Activated gamma-delta T cell treated with anti-CD3 and anti-CD28 coated beads, Interleukin-2, amount 50 U/mL, for 16 hours (primary cell): ENCODE results near the gene TSPAN16.
"Not testable (repeated sequence)": the region's sequence is repeated elsewhere in the genome, so short reads cannot be mapped to it uniquely, and the experiment has no call there.

Experiments used
- DNase-seq: peaks from one replicate; pipeline ENCODE4 v3.0.0-alpha.2; 2020; ENCODE audit warnings: low read depth

The TSPAN16 gene

GRCh38 chr19:11320278-11320995, 24.5 kb downstream of the TSPAN16 start:
- DNase-seq: not testable (repeated sequence)

- no peak for DNase-seq
These were observed 25.5 kb downstream of the TSPAN16 start for GRCh38 chr19:11321191-11322126.

- DNase-seq: no peak
These were observed 26.5 kb downstream of the TSPAN16 start for GRCh38 chr19:11322269-11323024.

GRCh38 chr19:11323601-11324078, 27.7 kb downstream of the TSPAN16 start:
- DNase-seq: no peak

DNA sequence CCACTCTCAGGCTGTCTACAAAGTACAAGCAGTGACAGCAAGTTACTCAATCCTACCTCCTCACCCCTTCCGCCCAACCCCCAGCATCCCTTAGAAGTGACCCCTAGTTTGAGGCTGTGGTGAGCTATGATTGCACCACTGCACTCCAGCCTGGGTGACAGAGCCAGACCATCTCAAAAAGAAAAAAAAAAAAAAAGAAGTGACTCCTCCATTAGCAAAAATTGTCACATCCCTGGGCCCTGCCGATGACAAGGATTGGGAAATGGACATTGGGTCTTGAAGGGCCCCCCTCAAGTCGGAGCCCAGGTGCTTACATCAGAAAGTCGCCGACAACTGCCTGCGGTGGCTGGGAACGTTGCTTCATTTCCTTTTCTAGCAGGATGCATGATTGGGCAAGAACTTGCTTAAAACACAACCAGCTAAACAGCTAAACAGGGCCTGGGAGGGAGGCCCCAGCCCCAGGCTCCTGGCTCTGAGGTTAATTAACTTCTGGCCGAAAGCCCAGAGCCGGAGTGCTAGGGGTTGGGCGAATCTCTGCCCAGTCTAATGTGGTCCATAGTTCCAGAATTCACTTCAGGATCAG, 28.2 kb downstream of the TSPAN16 start:
- DNase-seq: no peak

DNA sequence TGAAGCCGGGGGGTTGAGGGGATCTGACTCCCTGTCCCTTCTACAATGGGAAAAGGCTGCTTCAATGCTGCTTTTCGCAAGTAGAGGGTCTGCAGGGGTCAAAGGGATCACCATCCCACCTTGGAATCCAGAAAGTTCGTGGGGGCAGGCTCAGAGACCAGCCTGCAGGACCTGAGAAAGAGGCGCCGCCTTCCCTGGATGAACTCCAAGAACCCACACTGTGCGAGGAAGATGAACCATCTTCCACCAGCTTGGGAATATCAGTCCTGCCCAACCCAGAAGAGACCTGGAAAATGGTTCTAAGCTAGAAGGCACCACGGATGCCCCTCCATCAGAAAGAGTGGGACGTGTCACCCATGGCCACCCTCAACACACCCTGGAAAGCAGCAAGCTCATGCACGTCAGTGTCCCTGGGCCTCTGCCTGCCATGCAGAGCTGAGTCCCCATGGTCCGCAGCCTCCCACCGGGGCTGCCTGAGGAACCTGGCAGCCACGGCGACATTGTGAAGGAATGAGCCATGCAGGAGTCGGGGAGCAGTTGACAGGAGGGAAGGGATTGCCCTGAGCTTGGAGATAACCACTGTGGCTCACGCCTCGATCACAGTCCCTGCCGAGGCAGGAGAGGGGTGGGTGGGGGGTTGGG, 28.9 kb downstream of the TSPAN16 start:
- DNase-seq: no peak

GRCh38 chr19:11325544-11325943, 29.6 kb downstream of the TSPAN16 start:
- no peak for DNase-seq

GRCh38 chr19:11330127-11330526, 34.2 kb downstream of the TSPAN16 start:
- no peak for DNase-seq

GRCh38 chr19:11331502-11331901, 35.5 kb downstream of the TSPAN16 start:
- no peak for DNase-seq

DNA sequence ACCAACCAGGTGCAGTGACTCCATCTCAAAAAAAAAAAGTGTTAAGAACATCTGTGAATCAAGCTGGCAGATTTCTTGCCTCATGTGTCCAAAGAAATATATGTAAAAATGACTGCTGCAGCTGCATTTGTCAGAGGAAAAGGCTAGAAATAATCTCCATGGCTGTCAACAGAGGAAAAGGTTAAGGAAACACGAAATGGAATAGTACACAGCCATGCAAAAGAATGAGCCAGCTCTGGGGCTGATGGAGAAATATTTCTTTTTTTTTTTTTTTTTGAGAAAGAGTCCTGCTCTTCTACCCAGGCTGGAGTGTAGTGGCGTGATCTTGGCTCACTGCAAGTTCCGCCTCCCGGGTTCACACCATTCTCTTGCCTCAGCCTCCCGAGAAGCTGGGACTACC, 36.9 kb downstream of the TSPAN16 start:
- DNase-seq: no peak

- not testable (repeated sequence) for DNase-seq
These were observed 37.9 kb downstream of the TSPAN16 start for GRCh38 chr19:11333838-11334237.

- no peak for DNase-seq
These were observed 39.6 kb downstream of the TSPAN16 start for GRCh38 chr19:11335449-11336146.

- no peak for DNase-seq
These were observed 41.1 kb downstream of the TSPAN16 start for GRCh38 chr19:11337080-11337479.

- DNase-seq: no peak
These were observed 42.2 kb downstream of the TSPAN16 start for GRCh38 chr19:11338121-11338520.

GRCh38 chr19:11338569-11339253, 42.8 kb downstream of the TSPAN16 start:
- DNase-seq: no peak

DNA sequence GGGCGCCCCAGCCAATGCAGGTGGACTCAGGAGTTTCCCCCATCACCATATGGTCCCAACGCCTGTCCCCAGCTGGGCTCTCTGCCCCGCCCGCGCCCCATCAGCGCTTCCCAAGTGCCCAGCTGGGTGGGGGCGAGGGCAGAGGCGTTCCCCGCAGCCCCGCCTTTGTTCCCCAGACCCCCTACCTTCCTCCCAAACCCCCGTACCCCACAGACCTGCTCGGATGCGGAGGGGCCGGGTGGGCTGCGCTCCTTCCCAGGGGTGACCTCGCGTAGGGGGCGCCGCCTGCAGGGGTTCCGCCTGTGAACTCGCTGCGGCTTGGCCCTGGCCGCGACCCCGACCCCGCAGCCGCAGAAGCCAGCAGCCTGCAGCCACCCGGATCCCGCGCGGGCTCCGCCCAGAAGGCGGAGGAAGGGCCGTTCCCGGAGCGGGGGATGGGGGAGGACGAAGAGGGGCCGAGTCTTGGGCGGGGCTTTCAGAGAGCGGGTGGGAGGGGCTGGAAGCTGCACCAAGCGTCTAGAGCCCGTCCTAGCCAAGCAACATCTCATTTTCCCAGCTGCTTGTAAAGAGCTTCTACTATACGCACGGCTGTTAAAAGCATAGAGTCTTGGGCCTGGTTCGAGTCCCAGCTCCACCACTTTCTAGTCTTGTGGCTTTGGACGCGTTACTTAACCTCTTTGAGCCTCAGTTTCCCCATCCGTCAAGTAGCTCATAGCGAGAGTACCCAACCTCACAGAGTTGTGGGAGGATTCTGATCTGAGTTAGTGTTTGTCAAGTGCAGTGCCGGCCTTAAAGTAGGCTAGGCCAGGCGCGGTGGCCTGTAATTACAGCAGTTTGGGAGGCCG, 43.5 kb downstream of the TSPAN16 start, which contains the start of gene RAB3D:
Gene RAB3D, minus strand, starts transcription at position 404 of the 845 bp plus-strand sequence. CDS start 2,258 bp downstream, outside the sequence.
- peak; percentile 58 for DNase-seq

DNA sequence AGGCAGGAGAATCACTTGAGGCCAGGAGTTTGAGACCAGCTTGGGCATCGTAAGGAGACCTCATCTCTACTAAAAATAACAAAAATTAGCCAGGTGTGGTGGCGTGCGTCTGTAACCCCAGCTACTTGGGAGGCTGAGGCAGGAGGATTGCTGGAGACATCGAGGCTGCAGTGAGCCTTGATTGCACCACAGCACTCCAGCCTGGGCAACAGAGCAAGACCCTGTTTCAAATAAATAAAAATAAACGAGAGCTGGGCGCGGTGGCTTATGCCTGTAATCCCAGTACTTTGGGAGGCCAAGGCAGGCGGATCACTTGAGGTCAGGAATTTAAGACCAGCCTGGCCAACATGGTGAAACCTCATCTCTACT, 44.1 kb downstream of the TSPAN16 start:
- not testable (repeated sequence) for DNase-seq

DNA sequence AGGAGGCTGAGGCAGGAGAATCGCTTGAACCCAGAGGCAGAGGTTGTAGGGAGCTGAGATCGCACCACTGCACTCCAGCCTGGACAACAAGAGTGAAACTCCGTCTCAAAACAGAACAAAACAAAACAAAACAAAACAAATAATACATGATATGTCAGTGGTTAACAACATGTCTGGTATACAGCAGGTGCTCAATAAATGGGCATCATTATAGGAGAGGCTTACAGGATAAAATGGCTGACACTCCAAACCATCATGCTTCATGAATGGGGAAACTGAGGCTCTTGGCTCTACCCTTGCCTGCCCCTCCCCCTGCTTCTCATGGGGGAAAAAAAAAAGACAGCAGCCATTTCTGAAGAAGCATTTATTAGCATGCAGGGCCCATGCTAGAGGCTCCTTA, 46.5 kb downstream of the TSPAN16 start:
- DNase-seq: no peak
